Suppressor macrophage treated with lipopolysaccharide for 1 hour (primary cell): ENCODE measurements around the gene CDCP1.

Source experiments
- DNase-seq, 3 donors: peaks; one replicate each; pipeline ENCODE4 v3.0.0-alpha.2; 2020 to 2022

Gene CDCP1

DNA sequence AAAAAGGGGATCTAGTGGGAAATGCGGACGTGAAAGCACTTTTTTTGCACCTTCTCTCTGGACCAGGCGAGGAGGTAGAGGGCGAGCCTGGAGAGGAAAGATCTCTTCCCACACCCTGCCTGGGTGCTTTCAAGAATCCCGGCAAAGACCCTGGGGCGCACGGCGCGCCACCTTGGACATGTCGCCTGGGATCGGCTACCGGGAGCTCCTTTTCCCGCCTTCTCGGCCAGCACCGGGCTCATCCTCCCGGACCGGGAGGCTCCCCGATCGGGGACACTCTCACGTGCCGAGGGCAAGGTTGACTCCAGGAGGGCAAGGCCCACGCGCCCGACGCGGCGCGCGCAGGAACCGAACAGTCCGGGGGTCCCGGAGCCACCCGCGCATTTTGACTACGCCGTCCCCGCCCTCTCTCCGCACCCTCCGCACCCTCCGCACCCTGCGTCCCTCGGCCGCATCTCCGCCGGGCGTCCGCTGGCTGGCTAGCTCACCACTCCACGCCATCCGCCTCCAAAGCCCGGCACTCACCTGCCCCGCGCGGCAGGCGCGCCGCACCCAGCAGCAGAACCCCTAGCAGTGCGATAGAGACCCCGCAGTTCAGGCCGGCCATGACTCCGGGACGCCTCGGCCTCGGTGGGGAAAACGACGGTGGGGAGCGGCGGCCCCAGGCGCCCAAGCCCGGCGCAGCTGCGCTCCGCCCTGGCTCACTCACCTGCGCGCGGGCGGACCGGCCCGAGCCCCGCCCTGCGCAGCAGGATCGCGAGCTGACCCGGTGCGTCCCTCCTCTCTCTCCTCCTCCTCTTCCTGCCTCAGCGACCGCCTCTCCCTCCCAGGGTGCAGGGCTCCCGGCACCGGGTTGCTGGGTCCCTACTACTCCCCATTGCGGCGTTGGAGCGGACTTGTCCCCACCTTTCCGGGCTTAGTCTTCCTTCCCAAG lies at the start of gene CDCP1:
Gene CDCP1 (minus strand): TSS at position 698 of the 934 bp plus-strand sequence. CDS start 91 bp downstream, at position 607.
- peak in 1 of 3 donors; percentile 43 for DNase-seq

DNA sequence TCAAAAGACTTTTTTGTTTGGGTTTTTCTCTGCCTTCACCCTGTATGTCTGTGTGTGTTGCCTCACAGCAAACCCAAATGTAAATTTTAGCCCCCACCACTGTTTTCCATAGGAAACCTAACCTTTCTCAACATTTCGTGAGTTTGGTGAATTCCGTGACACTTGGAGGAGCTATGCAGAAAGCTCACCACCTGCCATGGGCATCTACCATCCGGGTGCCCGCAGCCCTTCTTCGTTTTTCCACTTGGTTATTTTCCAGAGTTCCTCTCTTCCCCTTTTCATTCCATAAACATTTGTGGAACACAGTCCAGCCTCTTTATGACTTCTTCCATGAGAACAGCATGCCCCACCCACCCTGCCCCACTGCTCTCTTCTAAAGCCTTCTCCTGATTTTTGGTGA lies 48.6 kb upstream of the CDCP1 start:
- DNase-seq = no peak

- DNase-seq = no peak
Measured at GRCh38 chr3:45191924-45192417, 45.8 kb upstream of the CDCP1 start.

DNA sequence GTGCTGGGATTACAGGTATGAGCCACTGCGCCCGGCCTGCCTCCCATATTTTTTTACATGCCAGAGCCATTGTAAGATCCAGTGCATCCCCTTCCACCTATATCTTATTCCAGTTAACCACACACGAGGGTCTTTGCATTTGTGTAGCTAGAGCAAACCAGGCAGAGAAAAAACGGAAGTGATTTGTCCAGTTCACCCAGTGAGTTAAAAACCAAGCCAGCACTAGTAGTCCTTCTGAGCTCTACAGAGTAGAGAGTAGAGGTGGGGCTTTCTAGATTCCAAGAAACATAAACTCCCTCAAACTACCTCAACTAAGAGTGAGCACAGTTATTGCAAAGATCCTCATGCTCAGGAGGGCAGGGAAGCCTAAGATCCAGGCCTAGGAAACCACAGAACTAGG lies 45.2 kb upstream of the CDCP1 start:
- DNase-seq = no peak

DNA sequence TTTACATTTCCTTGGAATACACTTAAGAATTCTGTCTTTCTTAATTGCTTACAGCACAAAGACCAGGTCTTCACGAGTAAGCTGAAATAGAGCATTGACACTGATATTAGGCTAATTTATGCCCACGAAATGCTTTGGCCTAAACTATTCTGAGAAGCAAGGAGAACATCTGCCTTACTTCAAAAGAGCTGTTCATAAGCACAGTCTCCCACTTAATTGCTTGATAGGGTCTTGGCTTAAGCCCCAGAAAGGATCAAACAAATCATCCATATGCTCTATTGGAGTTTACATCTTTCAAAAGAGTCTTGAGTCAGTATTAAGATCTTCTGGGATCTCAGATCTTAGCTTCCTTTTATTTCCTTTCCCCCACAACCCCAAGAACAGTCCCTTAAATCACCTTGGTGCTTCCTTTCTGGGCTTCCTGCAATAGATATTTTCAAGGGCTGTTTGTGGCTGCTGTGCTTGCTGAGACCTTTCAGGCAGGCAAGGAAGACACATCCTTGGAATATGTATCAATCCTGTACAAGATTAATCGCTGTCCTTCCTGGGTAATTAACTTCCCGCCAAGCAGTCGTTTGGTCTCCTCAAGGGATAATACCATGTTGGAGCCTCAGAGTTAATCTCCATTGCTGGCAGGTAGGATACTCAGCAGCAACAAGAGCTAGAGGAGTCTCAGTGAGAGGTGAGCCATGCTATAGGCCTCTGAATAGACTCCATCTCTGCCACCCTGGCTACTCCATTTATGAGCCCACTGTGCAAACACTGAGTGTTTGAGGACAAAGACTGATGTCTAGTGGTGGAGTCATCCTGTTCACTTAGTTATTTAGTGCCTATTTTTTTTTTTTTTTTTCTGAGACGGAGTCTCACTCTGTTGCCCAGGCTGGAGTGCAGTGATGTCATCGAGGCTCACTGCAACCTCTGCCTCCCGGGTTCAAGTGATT lies 42.8 kb upstream of the CDCP1 start:
- no peak for DNase-seq

- DNase-seq = no peak
Measured at GRCh38 chr3:45187694-45188141, 41.5 kb upstream of the CDCP1 start.

- DNase-seq = no peak
Measured at GRCh38 chr3:45186871-45187270, 40.7 kb upstream of the CDCP1 start.

- no peak for DNase-seq
Measured at GRCh38 chr3:45185461-45185860, 39.3 kb upstream of the CDCP1 start.

DNA sequence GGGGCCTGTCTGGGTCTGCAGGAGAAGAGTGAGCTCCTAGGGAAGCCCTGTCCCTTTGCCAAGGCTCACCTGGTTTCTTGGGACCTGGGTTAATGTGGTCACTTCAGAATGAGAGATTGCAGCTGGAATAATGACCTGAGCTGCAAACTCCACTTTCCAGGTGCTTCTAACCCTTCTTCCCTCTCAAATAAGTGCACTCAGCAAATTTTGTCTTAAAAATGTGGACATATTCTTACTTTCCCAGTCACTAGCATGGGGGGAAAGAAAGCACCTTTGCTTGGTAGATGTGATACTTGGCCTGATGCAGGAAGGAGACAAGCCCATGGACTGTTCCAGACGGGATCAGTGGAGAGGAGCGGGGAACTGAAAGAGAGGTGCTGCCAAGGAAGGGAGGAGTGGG lies 38.9 kb upstream of the CDCP1 start:
- DNase-seq = no peak

DNA sequence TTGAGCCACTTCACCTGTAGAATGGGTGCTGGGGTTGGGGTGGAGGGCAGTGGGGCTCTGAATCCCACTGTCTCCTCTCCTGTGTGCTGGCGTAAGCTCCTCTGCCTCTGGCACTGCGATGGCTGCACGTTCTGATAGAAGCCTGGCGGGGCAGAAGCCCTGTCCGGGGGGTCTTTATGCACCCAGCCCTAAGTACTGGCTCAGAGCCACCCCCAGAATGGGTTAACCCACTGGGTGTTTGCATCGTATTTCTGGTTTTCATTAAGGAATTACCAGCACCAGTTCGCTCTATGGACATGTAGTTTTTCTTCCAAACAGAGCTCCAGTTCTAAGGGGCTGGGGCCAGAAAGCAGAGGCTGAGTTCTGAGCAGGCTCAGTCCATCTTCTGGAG lies 37.7 kb upstream of the CDCP1 start:
- no peak for DNase-seq

GRCh38 chr3:45182915-45183871 lies 37.0 kb upstream of the CDCP1 start:
- DNase-seq = no peak

- no peak for DNase-seq
Measured at GRCh38 chr3:45181496-45181895, 35.3 kb upstream of the CDCP1 start.

DNA sequence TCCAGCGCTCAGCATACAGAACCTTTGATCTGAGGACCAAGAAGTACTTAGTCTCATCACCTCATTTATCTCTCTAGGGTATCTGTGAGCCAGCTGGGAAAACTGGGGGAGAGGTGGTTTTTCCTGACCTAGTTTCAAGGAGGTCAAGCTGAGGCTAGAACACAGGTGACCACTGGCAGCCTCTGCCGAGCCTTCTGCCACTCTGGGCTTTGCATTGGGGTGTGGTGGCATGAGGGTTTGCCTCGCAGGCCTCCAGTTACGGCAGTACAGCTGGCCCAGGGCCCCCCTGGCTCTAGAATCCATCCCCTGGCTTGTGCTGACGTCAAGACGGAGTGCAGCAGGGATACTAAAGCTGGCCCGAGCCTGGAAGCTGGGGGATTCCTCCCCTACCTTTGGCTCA lies 34.7 kb upstream of the CDCP1 start:
- no peak for DNase-seq

GRCh38 chr3:45180051-45180450 lies 33.9 kb upstream of the CDCP1 start:
- DNase-seq = peak in 1 of 3 donors; percentile 27

GRCh38 chr3:45179163-45179562 lies 33.0 kb upstream of the CDCP1 start:
- no peak for DNase-seq

DNA sequence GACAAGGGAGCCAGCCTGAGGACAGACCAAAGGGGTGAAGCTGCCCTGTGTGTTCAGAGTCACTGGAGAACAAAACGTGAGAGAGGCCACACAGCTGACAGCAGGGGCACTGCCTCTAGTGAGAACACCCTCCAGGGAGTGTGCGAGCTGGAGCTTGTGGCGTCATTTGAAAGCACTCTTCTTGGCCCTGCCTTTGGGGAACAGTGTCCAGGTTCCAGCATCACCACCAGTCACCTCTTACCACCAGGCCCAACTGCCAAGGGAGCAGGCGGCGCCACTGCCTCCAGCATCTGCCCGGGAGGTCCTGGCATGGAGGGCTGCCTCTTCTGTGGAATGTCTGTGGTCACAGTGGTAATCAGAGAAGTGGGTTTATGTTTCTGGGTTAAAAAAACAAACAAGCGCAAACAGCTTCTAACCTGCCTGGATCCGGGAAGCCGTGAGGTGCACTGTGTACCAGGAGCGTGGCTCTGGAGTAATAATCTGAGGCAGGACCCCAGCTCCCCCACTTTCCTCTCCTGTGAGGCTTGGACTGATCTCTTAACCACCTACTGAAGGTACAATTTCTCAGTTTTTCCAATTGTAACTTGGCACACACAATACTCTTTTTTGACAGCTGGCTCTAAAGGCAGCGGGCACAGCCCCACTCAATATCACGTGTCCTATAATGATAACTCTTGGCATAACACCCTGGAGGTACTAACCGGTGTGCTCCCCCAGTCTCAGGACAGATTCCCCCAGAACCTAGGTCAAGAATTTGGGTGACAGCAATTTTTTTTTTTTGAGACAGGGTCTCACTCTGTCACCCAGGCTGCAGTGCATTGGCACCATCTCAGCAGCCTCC lies 32.2 kb upstream of the CDCP1 start:
- DNase-seq = no peak

- DNase-seq = no peak
Measured at GRCh38 chr3:45176912-45177311, 30.7 kb upstream of the CDCP1 start.

DNA sequence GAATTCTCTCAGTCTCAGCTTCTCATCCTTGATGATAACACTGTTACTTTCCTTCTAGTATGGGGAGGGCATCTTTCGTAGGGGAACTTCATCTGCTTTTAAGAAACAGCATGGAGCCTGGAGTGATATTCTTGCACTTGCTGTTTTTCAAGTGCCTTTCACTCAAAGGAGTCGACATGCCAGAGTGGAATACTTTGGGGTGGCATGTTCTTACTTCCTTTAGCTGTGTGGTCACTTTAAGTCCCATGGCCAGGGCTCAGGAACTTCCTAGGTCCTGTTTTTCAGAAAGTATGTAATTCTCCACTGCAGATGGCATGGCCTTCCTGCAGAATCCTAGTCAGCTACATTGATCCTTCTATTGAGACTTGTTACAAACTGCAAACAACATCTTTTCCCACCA lies 28.1 kb upstream of the CDCP1 start:
- DNase-seq = no peak

- DNase-seq = no peak
Measured at GRCh38 chr3:45173776-45174175, 27.6 kb upstream of the CDCP1 start.

DNA sequence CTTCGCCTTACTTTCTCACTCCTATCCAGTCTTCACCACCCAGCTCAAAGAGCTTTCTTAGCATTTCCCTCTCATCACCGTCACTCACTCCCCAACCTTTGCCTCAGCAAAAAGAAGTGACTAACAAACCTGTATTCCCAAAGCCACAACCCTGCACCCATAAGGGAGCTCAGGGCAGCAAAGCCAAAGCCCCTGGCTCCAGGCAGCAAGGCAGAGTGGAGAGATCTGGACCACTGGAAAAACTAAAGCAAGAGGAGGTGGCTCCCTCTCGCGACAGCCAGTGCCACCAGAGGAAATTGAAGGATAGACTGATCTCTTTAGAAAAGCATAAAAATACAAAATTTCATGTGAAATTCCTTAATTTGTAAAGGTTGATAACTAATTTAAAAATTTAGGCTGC lies 25.1 kb upstream of the CDCP1 start:
- DNase-seq = no peak

DNA sequence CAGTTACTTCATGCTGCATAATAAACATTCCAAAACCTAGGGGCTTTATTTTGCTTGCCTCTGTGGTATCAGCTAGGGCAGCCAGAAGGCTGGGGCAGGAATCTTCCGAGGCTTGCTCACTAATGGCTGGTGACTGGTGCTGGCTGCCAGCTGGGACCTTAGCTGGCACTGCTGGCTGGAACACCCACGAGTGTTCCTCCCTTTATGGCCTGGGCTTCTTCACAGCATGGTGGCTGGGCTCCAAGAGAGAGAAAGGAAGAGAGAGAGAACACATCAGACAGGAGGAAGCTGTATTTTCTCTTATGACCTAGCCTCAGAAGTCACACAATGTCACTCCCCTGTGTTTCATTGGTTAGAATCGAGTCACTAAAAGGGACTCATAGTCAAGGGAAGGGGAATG lies 23.9 kb upstream of the CDCP1 start:
- DNase-seq = peak; percentile 61 to 76 (median 66)
